Dermis microvascular lymphatic vessel endothelial cell (primary cell): ENCODE results near the gene YEATS2. TPM values are rescaled to one million over a fixed set of nuclear protein-coding genes. Genes with fewer than 3 reads are reported as not detected.
"Not testable (repeated sequence)": the region's sequence is repeated elsewhere in the genome, so short reads cannot be mapped to it uniquely, and the experiment has no call there.

Experiments used
- DNase-seq, 2 donors: peaks; one replicate each; pipeline versions ENCODE4 v3.0.0 to v3.0.0-alpha.2; 2010; ENCODE audit warnings: low read depth in 2 of 2
- total RNA-seq: library from RNA; depleted of rRNA; stranded (reverse); fragments of >200 nt; gene quantifications from 2 replicates; pipeline ENCODE4 v1.2.1, GENCODE V29; 2014

Gene YEATS2
- total RNA-seq, 1 donor from 2014 or later = 27.6 TPM

- not testable (repeated sequence) for DNase-seq
These were observed 78.9 kb downstream of the YEATS2 start for GRCh38 chr3:183776451-183776850.

- no peak for DNase-seq
These were observed 79.5 kb downstream of the YEATS2 start for GRCh38 chr3:183777016-183777618.

DNA sequence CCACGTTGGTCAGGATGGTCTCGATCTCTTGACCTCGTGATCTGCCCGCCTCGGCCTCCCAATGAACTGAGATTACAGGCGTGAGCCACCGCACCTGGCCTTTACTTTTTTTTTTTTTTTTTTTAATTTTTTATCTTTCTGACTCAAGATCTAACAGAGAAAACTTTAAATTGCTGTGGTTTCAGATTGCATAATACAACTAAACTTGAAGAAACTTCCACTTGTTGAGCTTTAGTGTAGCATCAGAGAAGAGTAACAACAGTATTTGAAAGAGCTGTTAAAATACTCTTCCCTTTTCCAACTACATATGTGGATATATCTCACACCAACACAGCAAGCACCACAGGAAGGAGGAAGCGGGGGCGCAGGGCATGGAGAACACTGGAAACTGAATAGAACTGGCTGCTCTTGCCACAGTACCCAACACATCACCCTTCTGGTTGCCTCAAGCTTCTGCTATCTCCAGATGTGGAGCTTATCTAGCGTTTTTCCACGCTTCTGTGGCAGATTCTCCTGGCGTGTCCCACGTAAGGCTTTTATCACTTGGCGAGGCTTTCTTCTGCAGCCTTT lies 82.4 kb downstream of the YEATS2 start:
- DNase-seq = no peak

DNA sequence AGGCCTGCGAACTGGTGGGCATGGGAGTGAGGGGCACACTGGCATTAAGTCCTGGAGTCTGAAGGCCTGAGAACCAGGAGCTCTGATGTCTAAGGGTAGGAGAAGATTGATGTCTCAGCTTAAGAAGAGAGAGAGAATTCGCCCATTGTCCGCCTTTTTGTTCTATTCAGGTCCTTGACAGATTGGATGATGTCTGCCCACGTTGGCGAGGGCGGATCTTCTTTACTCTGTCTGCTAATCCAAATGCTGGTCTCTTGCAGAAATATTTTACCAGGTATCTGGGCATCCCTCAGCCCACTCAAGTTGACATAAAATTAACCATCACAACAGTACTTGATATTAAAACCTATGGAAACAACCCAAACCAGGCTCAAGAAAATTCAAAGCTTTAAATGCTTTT lies 83.6 kb downstream of the YEATS2 start:
- DNase-seq = no peak

DNA sequence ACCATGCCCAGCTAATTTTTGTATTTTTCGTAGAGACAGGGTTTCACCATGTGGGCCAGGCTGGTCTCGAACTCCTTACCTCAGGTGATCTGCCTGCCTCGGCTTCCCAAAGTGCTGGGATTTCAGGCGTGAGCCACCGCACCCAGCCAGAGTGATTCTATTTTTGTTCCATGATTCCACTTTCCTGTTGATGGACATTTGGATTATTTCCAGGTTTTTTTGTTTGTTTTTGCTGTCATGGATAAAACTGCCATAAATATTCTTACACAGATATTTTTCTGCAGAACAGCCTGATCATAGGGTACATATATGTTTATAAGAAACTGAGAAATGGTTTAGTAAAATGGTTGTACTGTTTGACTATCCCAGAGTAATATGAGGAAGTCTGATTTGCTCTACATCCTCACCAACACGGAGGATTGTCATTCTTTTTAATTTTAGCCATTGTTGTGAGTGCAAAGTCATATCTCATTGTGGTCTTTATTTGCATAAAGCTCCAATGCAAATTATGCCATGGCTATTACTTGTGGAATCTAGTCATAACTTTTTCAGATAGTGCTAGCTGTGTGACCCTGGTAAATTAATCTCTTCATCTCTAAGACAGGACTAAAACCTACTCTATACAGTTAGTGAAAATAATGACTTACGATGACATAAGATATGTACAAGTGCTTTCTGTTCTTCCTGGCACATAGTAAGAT lies 85.1 kb downstream of the YEATS2 start:
- DNase-seq = peak; percentile 74 to 79

DNA sequence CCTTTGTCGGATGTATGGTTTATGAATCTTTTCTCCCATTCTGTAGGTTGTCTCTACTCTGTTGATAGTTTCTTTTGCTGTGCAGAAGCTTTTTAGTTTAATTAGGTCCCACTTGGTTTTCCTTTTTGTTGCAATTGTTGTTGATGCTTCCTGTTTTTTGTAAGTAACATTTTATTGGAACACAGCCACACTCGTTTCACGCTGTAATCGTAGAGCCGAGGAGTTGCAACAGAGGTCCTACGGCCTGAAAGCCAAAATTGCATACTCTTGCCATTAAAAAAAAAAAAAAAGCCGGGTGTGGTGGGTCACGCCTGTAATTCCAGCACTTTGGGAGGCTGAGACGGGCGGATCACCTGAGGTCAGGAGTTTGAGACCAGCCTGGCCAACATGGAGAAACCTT lies 86.9 kb downstream of the YEATS2 start:
- not testable (repeated sequence) for DNase-seq

GRCh38 chr3:183789826-183790225 lies 92.2 kb downstream of the YEATS2 start:
- DNase-seq = no peak

DNA sequence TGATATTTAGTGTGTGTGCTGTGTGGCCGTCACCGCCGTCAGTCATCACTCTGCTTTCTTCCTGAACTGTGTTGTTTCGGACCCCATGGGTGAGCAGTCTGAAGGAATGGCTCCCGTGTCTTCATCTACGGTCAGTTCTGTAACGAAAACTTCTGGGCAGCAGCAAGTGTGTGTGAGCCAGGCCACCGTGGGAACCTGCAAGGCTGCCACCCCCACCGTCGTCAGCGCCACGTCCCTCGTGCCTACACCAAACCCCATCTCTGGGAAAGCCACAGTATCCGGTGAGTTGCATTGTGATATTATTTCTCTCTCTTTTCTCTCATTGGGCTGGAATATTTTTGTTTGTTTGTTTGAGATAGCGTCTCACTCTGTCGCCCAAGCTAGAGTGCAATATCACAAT lies 93.1 kb downstream of the YEATS2 start:
- no peak for DNase-seq

- DNase-seq = no peak
These were observed 95.4 kb downstream of the YEATS2 start for GRCh38 chr3:183792976-183793375.

- DNase-seq = no peak
These were observed 96.9 kb downstream of the YEATS2 start for GRCh38 chr3:183794452-183794851.

DNA sequence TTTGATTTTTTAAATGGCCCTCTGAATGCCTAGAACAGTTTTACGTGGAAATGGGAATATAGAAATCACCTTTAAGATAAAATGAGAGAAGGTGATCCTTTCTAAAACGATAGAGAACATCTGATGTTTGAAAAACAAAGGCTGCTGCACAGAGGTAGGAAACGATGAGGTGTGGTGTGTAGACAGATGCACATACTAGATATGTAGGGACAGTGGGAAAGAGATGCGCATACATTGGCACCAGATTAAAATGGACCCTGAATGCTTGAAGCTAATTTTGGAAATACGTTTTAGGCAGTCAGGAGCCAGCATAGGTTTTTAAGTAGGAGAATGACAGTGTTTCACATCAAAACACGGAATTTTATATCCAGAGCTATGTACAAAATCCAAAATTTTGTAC lies 98.8 kb downstream of the YEATS2 start:
- no peak for DNase-seq

DNA sequence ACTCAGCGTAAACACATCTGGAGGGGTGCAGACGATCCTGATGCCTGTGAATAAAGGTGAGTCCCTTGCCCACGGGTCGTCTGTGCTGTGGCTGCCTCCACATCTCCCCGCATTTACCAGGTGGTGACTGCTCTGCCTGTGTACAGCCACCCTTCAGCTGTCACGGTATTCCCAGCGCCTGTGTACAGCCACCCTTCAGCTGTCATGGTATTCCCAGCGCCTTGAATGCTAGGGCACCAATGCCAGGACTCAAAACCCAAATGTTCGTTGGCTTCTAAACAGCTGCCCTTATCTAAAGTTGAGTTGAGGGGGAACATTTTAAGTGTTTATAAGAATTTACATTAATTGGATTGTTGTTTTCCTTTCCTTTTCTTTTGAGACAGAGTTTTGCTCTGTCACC lies 100.4 kb downstream of the YEATS2 start:
- DNase-seq = no peak

DNA sequence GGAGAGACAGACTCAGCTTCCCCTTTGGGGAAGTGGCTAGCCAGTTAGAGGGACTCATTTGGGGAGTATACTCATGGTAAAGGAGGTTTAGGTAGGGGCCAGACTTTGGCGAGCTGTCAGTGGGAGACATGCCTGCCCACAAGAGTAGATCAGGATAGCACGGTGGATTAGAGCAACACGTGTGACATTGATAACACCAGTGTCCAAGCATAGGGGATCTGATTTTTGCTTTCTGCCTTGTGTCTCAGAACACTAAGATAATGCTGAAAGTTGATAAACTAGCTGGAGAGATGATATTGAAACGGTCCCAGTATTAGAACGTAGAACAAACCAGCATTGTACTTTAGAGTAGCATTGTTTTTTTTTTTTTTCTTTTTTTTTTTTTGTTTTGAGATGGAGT lies 101.9 kb downstream of the YEATS2 start:
- DNase-seq = no peak

DNA sequence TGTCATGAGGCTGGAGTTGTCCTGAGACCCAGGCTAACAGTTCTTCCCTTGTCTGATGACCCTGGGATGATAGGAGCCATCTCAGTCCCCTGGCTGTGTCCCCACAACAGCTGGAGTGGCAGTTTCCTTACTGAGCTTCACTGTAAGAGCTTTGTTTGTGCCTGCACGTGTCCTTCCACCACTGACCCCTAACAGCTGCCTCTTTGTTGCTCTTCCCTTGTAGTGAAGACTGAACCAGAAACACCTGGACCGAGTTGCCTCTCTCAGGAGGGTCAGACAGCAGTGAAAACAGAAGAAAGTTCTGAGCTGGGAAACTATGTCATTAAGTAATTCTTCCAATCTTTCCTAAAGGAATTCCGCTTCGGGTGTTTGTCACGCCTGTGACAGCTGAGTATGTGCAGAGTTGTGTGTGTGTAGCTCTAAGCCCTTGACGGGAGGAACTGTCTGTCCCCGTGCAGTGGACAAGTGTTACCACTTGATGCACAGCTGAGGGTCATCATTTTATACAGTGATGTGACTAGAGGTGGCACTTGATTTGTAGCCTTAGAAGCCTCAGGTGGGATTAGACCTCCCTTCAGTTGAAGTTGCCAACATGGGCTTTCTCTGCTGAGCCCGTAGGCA lies 102.8 kb downstream of the YEATS2 start:
- DNase-seq = no peak

- no peak for DNase-seq
These were observed 104.0 kb downstream of the YEATS2 start for GRCh38 chr3:183801601-183802000.

GRCh38 chr3:183802989-183803388 lies 105.4 kb downstream of the YEATS2 start:
- DNase-seq = no peak

- DNase-seq = no peak
These were observed 109.7 kb downstream of the YEATS2 start for GRCh38 chr3:183807209-183807728.

GRCh38 chr3:183807881-183808280 lies 110.3 kb downstream of the YEATS2 start:
- DNase-seq = no peak

DNA sequence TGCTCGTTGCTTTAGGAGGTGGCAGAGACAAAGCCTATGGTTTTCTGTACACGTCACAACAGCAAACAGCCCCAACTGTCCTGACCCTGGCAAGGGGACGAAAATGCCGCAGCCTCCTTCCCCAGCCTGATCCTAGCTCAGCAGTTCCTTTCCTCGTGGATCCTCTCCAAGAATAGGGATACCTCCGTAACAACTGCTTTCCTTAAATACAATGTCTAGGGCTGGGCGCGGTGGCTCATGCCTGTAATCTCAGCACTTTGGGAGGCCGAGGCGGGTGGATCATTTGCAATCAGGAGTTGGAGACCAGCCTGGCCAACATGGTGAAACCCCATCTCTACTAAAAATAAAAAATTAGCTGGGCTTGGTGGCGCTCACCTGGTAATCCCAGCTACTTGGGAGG lies 110.8 kb downstream of the YEATS2 start:
- DNase-seq = no peak

DNA sequence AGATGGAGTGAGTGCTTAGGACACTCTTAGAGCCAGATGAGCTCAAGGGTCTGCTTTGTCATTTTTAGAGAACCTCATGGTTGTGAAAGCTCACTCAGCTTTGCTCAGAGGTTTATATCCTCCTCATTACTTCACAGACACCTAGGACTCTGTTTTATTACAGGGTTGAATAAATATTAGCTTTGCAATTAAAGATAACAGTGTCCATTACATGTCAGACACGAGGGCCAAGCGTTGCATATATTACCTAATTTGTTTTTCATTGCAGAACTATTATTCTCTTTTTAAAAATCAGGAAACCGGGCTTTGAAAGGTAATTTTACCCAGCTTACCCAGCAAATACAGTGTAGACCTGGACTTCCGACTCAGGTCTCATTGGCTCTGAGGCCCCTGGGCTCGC lies 111.7 kb downstream of the YEATS2 start:
- DNase-seq = no peak

DNA sequence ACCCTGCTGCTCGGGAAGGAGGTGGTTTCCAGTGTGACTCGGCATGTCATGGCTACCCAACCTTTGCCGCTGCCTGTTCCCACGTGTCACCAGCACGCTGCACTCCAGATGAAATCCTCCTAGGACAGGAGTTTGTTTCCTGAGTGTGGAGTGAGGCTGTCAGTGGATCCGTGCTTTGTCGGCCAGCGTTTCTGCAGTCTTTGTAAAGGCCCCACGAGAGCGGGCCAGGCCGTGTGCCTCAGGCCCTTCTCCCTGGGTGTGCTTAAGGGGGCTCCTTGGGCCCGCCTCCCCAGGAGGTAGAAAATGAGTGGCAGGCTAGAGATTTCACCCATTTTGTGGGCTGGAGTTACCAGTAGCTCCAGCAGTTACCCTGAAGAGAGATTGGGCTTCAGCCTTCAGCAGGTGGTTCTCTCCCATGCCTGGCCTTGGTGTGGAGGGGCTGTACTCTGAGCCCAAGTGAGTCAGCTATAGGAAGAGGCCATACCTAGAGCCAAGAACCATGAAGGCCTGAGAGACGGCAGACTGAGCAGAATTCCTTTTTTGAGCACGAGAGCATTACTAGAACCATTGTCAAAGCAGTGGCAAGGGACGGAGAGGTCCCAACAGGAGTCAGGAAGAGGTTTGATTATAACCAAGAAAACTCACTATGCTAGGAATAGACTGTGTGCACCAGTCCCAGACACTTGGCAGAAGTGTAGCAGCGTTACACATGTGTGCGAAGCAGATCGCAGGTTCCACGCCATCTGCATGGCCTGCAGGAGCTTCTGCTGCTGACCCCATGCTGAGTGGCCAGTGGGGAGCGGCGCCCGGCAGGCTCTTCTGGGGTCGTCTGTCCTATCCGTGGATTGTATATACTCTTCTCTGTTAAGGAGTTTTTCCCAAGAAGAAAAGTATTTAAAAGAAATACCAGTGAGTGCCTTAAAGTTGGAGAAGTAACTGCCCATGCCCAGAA lies 113.3 kb downstream of the YEATS2 start:
- DNase-seq = no peak
